Esophagus muscularis mucosa (tissue), 4 donors: ENCODE data around the gene MGAT4A. TPM values are rescaled to one million over a fixed set of nuclear protein-coding genes. Genes with fewer than 3 reads are reported as not detected.

ENCODE experiments used
- DNase-seq: peaks from one replicate; pipeline ENCODE4 v3.0.0-alpha.2; 2017; ENCODE audit errors: extremely low spot score
- H3K27ac ChIP-seq, 4 donors: fragments of 200-600 bp; sonication (generic); replicated peaks in 1 of 4; 1 replicate in 3 of 4; 2 replicates in 1 of 4; pipeline ENCODE4 v1.5.1; 2016 to 2019; ENCODE audit warnings: mild to moderate bottlenecking in 1 of 4
- H3K27me3 ChIP-seq, 4 donors: fragments of 200-600 bp; sonication (generic); one replicate each; pipeline versions ENCODE4 v1.5.1 to v1.6.0; 2016 to 2019
- H3K36me3 ChIP-seq, 4 donors: fragments of 200-600 bp; sonication (generic); one replicate each; pipeline ENCODE4 v1.5.1; 2016 to 2019
- H3K4me1 ChIP-seq, 4 donors: fragments of 200-600 bp; sonication (generic); one replicate each; pipeline ENCODE4 v1.5.1; 2016 to 2019
- H3K4me3 ChIP-seq, 4 donors: fragments of 200-600 bp; sonication (generic); 1 replicate in 2 of 4; 2 replicates in 2 of 4; pipeline ENCODE4 v1.5.1; 2016 to 2019; ENCODE audit warnings: mild to moderate bottlenecking in 4 of 4, moderate library complexity in 1 of 4
- H3K9me3 ChIP-seq, 4 donors: fragments of 200-600 bp; sonication (generic); 1 replicate in 3 of 4; 2 replicates in 1 of 4; pipeline ENCODE4 v1.5.1; 2016 to 2019
- EP300 ChIP-seq: sonication (generic); formaldehyde crosslinking; IDR thresholded peaks from one replicate; pipeline ENCODE4 v1.6.1; 2017; ENCODE audit warnings: antibody characterized with exemption
- POLR2A ChIP-seq: fragments of 450-650 bp; IDR thresholded peaks from one replicate; pipeline ENCODE4 v1.6.1; 2017; ENCODE audit warnings: antibody characterized with exemption, moderate library complexity, mild to moderate bottlenecking, low read depth
- POLR2AphosphoS5 ChIP-seq, 2 donors: sonication (generic); formaldehyde crosslinking; IDR thresholded peaks; one replicate each; pipeline ENCODE4 v1.6.1; 2017; ENCODE audit warnings: antibody characterized with exemption in 2 of 2
- WGBS: methylation state at CpG from one replicate; pipeline ENCODE4 v1.1.5; 2018; 5-methylcytosine and 5-hydroxymethylcytosine counted together
- intact Hi-C: fragments of 100-400 bp; cut with DNase I; formaldehyde crosslinking; loops from one replicate; pipeline ENCODE4 v1.15.1; 2023
- total RNA-seq, 4 donors: library from RNA; depleted of rRNA; stranded (reverse); fragments of >200 nt; gene quantifications; one replicate each; pipeline versions ENCODE4 v1.1.0 to v1.2.1, GENCODE V29; 2016
- TF ChIP-seq, protein P1 (sequence below), 3 experiments: fragments of 200-600 bp in 2 of 3; fragments of 450-650 bp in 1 of 3; sonication (generic) in 2 of 3; IDR thresholded peaks; one replicate each; pipeline ENCODE4 v1.5.1; 2017 to 2019; ENCODE audit warnings: antibody characterized with exemption in 3 of 3, mild to moderate bottlenecking in 2 of 3, moderate library complexity in 1 of 3

MGAT4A gene
- total RNA-seq, 4 donors from 2014 or later: 9.9 to 21.4 (median 15.2) TPM

DNA sequence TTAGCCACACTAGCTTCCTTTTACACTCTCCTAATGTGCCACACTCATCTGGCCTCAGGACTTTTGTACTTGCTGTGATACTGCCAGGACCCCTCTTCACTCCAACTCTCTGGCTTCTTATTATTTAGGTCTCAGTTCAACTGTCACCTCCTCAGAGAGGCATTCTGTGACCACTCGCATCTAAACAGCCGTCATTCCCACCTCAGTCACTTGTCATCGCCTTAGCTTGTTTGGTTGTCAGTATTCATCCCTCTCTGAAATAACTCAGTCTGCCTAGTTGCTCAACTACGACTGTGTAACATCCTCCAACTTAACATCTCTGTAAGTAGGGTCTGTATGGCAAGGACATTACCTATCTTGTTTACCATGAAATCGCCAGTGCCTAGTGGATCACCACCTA, 27.2 kb downstream of the MGAT4A start:
- Histone ChIP-seq H3K4me3 (no peak overlapping the region), H3K27me3 (no peaks in the 10 kb centered on the region), H3K4me1 (peaks cover 49 to 57% (median 52%) of the 10 kb centered on the region in 4 donors), H3K36me3 (no peaks in the 10 kb centered on the region), H3K27ac (peak overlapping the region in 3 of 4 donors; percentile 59 to 70 (median 68)), H3K9me3 (no peaks in the 10 kb centered on the region)
- no peak for TF ChIP-seq POLR2A
- no peak for TF ChIP-seq POLR2AphosphoS5 (IDR thresholded peaks at IDR 0.05)
- TF ChIP-seq, protein P1, sequence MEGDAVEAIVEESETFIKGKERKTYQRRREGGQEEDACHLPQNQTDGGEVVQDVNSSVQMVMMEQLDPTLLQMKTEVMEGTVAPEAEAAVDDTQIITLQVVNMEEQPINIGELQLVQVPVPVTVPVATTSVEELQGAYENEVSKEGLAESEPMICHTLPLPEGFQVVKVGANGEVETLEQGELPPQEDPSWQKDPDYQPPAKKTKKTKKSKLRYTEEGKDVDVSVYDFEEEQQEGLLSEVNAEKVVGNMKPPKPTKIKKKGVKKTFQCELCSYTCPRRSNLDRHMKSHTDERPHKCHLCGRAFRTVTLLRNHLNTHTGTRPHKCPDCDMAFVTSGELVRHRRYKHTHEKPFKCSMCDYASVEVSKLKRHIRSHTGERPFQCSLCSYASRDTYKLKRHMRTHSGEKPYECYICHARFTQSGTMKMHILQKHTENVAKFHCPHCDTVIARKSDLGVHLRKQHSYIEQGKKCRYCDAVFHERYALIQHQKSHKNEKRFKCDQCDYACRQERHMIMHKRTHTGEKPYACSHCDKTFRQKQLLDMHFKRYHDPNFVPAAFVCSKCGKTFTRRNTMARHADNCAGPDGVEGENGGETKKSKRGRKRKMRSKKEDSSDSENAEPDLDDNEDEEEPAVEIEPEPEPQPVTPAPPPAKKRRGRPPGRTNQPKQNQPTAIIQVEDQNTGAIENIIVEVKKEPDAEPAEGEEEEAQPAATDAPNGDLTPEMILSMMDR (IDR thresholded peaks at IDR 0.05): no peak
- TF ChIP-seq EP300: no peak
- no peak for DNase-seq
- 83% methylated on average over 5 of the region's 5 CpGs for WGBS
- intact Hi-C loops: no loop called here

DNA sequence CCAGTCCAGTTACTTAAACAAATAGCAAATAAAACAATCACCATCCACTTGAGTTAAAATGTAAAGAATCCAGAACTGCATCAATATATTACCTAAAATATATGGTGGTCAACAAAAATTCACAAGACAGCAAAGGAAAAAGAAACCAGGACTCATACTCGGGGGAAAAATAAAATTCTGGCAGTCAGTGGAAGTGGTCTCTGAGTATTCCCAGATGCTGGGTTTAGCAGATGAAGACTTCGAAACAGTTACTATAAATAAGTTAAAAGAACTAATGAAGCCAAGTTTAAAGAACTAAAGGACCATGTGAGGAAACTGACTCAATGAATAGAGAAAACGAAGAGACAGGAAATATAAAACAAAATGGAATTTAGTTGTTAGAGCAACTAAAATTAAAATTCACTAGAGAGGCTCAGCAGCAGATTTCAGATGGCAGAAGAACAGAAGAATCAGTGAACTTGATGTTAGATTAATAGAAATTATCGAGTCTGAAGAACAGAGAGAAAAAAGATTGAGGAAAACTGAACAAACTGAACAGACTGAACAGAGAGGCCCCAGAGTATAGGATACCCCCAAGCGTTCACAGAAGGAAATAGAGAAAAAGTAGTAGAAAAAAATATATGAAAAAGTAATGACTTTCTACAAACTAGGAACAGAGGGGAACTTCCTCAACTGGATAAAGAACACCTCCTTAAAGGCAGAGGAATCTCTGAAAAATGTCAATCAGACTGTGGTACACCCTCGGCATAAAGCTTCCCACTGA, 27.9 kb downstream of the MGAT4A start:
- Histone ChIP-seq H3K36me3 (no peaks in the 10 kb centered on the region), H3K27ac (peak overlapping the region; percentile 59 to 71 (median 69)), H3K27me3 (no peaks in the 10 kb centered on the region), H3K4me1 (peaks cover 42 to 53% (median 47%) of the 10 kb centered on the region in 4 donors), H3K4me3 (peak overlapping the region; percentile 13 to 20 (median 15)), H3K9me3 (no peaks in the 10 kb centered on the region)
- TF ChIP-seq, protein P1 (IDR thresholded peaks at IDR 0.05): no peak
- no peak for TF ChIP-seq POLR2AphosphoS5 (IDR thresholded peaks at IDR 0.05)
- no peak for TF ChIP-seq EP300
- no peak for TF ChIP-seq POLR2A
- WGBS: 30% methylated on average over 6 of the region's 6 CpGs
- intact Hi-C loops: no loop called here
- no peak for DNase-seq

DNA sequence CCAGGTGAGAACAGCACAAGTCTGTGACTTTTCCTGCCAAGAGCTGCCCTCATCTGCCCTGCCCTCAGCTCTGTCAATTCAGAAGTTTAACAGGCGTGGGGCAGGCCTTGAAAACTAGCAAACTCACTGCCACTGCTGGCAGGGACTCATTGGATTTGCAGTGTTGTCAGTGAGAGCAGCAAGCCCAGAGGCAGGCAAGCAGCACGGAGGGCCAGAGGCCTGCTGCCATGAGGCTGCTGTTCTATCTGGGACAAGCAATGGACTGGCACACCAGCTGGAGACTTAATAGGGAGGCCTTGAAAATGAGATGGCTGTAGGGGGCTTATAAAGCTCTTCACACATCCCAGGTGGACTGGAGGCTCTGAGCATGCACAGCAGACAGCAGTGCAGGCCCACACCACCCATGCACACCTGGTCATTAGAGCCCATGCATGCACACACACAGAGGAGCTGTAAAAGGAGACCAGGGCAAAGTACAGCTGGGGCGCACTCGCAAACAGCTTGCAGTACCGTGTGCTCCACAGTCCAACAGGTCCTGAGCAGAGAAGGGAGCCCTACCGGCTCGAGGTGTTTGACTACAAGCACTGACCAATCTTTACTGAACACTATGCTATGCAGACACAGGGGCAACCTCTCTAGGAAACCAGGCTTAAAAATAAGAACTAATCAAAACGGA, 28.7 kb downstream of the MGAT4A start:
- Histone ChIP-seq H3K4me3 (peak overlapping the region; percentile 13 to 20 (median 15)), H3K36me3 (no peaks in the 10 kb centered on the region), H3K4me1 (peaks cover 34 to 57% (median 40%) of the 10 kb centered on the region in 4 donors), H3K27ac (peak overlapping the region; percentile 59 to 71 (median 69)), H3K27me3 (no peaks in the 10 kb centered on the region), H3K9me3 (no peaks in the 10 kb centered on the region)
- intact Hi-C loops: no loop called here
- WGBS: 38% methylated on average over 5 of the region's 8 CpGs
- TF ChIP-seq, protein P1 (IDR thresholded peaks at IDR 0.05): no peak
- TF ChIP-seq POLR2A (no peak), EP300 (no peak), POLR2AphosphoS5 (IDR thresholded peaks at IDR 0.05) (no peak)
- DNase-seq: no peak

DNA sequence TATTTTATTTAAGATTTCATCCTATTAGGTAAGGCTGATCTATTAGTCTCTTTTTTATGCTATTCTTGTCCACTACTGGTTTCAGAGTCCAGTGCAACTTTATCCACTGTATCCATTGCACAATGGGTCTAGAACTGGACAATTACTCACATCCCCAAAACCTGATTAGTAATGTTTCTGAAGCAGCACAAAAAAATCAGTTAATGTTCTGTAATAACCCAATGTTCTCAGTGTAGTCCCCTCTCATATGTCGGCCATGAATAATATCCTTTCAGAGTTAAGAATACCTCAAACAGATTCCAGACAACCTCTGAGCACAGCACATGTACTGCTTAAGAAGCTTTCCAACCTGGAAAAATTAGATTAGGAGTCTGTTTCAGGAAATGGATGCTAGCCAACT, 29.7 kb downstream of the MGAT4A start:
- intact Hi-C loops: no loop called here
- TF ChIP-seq, protein P1 (IDR thresholded peaks at IDR 0.05): no peak
- TF ChIP-seq EP300 (no peak), POLR2A (no peak), POLR2AphosphoS5 (IDR thresholded peaks at IDR 0.05) (peak in 1 of 2 donors; percentile 42)
- H3K27me3 ChIP-seq: no peaks in the 10 kb centered on the region
- no peak overlapping the region for H3K4me3 ChIP-seq
- WGBS: 47% methylated on average over 1 of the region's 1 CpG
- H3K36me3 ChIP-seq: no peaks in the 10 kb centered on the region
- H3K27ac ChIP-seq: peak overlapping the region; percentile 59 to 71 (median 69)
- no peaks in the 10 kb centered on the region for H3K9me3 ChIP-seq
- DNase-seq: no peak
- H3K4me1 ChIP-seq: peaks cover 33 to 53% (median 38%) of the 10 kb centered on the region in 4 donors
